Lower leg skin (tissue), 4 donors: Measurements from ENCODE around the gene NPAS3. TPM values are rescaled to one million over a fixed set of nuclear protein-coding genes. Genes with fewer than 3 reads are reported as not detected.

Source experiments
- DNase-seq, 2 donors: peaks; one replicate each; pipeline ENCODE4 v3.0.0-alpha.2; 2019; ENCODE audit warnings: low spot score in 2 of 2
- H3K4me3 ChIP-seq: fragments of 200-600 bp; sonication (generic); 2 replicates; pipeline ENCODE4 v1.5.1; 2017; ENCODE audit warnings: mild to moderate bottlenecking, low read depth; ENCODE audit not compliant: poor library complexity, severe bottlenecking
- POLR2A ChIP-seq, 2 donors: fragments of 450-650 bp; IDR thresholded peaks; one replicate each; pipeline ENCODE4 v1.6.1; 2016 to 2017; ENCODE audit warnings: antibody characterized with exemption in 2 of 2, mild to moderate bottlenecking in 1 of 2, moderate library complexity in 1 of 2
- WGBS, 2 donors: methylation state at CpG; one replicate each; pipeline ENCODE4 v1.1.5; 2018; 5-methylcytosine and 5-hydroxymethylcytosine counted together
- intact Hi-C: fragments of 100-400 bp; cut with DNase I; formaldehyde crosslinking; loops from one replicate; pipeline ENCODE4 v1.15.0; 2023; ENCODE audit warnings: low total_unique reads
- total RNA-seq, 4 donors: library from RNA; depleted of rRNA; stranded (reverse); fragments of >200 nt; gene quantifications; one replicate each; pipeline ENCODE4 v1.1.0, GENCODE V29; 2016
- TF ChIP-seq, protein P1 (sequence below), 3 donors: fragments of 450-650 bp; IDR thresholded peaks; one replicate each; pipeline ENCODE4 v1.5.1; 2016; ENCODE audit warnings: antibody characterized with exemption in 3 of 3, mild to moderate bottlenecking in 3 of 3, moderate library complexity in 2 of 3

The NPAS3 gene
- total RNA-seq, 4 donors from 2014 or later = 0.25 to 0.29 TPM; not detected in 2

DNA sequence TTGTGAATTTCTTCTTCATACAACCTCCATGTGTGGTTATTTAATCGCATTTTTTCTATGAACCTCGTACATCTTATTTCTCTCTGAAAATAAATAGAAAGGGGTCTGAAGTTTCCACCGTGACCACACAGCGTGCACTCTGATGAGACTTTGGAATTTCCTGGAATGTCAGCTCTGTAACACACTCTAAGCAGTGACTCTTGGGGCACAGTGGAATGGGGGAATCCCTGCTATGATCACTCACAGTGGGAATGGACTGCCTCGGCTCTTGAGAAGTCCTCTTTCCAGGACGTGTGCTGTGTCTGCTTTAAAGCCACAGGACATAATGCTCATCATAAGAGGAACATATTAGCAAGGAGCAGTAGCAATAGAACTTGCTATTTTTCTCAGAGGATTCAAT is 596.0 kb downstream of the NPAS3 start:
- WGBS, 2 donors = 75 to 81% methylated on average over 6 of the region's 6 CpGs
- TF ChIP-seq, protein P1, sequence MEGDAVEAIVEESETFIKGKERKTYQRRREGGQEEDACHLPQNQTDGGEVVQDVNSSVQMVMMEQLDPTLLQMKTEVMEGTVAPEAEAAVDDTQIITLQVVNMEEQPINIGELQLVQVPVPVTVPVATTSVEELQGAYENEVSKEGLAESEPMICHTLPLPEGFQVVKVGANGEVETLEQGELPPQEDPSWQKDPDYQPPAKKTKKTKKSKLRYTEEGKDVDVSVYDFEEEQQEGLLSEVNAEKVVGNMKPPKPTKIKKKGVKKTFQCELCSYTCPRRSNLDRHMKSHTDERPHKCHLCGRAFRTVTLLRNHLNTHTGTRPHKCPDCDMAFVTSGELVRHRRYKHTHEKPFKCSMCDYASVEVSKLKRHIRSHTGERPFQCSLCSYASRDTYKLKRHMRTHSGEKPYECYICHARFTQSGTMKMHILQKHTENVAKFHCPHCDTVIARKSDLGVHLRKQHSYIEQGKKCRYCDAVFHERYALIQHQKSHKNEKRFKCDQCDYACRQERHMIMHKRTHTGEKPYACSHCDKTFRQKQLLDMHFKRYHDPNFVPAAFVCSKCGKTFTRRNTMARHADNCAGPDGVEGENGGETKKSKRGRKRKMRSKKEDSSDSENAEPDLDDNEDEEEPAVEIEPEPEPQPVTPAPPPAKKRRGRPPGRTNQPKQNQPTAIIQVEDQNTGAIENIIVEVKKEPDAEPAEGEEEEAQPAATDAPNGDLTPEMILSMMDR (IDR thresholded peaks at IDR 0.05) = no peak
- TF ChIP-seq POLR2A (IDR thresholded peaks at IDR 0.05) = no peak
- H3K4me3 ChIP-seq = no peak overlapping the region
- intact Hi-C loops = no loop called here
- no peak for DNase-seq

DNA sequence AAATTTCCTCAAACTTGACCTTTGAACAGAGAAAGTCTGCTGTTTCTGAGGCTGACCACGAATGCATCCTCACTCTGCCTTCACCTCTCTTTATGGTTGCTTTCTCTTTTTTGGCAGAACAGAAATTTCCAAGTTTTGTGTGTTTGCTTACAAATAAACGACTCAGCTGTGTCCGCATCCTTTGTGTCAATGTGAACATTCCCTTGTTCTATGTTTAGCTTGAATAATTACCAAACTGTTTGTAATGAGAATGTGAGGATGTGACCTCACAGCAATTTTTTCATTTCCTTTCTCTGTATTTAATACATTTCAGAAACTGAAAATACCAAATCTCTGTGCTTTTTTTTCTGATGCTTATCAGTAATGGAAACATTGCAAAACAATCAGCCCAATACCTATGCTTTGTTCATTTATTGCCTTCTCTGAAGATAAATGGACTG is 601.3 kb downstream of the NPAS3 start:
- intact Hi-C loops = no loop called here
- WGBS, 2 donors = 66 to 68% methylated on average over 3 of the region's 3 CpGs
- H3K4me3 ChIP-seq = no peak overlapping the region
- DNase-seq = no peak
- TF ChIP-seq POLR2A (IDR thresholded peaks at IDR 0.05) = no peak
- TF ChIP-seq, protein P1 (IDR thresholded peaks at IDR 0.05) = no peak

DNA sequence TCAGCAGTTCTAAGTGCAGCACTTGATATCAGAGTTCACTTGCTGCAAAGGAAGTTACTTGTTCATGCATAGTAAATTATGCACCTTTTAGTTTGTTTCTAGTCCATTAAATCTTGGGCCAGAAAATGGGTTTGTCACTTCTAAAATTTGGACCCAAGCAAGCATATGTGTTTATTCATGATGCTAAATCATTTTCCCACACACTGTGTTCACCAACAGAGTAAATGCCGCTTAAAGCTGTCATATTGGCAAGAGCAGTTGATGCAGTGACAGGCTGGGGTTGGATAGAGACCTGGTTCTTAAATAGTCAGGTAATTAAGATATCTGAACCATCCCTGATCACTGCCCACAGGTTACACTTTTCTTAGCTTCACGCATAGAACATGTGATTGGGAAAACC is 602.5 kb downstream of the NPAS3 start:
- no peak for TF ChIP-seq POLR2A (IDR thresholded peaks at IDR 0.05)
- TF ChIP-seq, protein P1 (IDR thresholded peaks at IDR 0.05) = no peak
- intact Hi-C loops = no loop called here
- 92 to 93% methylated on average over 2 of the region's 2 CpGs for WGBS, 2 donors
- no peak overlapping the region for H3K4me3 ChIP-seq
- no peak for DNase-seq

DNA sequence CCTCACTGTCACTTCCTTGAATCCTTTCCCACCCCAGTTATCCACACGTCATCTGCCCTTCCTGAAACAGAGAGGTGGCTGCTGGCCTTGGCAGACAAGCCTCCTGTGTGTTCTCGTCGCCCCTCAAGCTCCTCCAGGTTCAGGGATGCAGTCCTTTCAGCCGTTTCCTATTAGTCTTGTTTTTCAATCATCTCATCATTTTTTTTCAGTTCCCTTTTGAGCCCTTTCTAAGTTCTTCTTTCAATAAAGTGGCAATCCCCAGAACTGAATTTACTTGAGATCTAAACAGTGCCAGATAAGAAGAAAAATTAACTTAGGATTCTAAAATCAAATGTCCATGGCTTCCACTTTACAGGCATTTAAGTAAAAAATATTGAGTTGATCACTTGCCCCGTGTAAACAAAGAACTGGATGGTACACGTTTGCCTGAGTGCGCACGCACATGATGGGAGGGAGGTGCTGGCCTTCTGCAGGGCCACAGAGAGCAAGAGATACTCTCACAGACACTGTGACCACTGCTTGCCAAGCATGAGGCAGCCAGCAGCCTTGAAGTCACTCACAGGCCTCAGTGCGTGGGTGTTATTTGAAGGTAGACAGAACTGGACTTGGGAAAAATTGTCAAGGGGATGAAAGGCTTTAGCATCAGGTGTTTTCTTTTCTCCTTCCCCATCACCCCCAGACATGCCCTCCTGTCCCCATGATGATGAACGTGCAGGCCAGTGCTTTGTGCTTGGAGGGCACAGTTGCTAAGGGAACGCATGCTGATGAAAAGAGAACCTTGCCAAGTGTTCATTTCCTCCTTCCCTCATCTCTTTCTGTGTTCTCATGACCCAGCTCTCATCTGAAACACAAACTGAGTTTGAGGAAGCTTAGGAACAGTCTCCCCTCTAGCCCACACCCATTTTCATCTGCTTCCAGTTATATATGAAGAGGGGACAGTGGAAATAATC is 603.9 kb downstream of the NPAS3 start:
- no peak for DNase-seq
- H3K4me3 ChIP-seq = no peak overlapping the region
- intact Hi-C loops = no loop called here
- WGBS, 2 donors = 68 to 74% methylated on average over 11 of the region's 11 CpGs
- no peak for TF ChIP-seq POLR2A (IDR thresholded peaks at IDR 0.05)
- TF ChIP-seq, protein P1 (IDR thresholded peaks at IDR 0.05) = no peak

DNA sequence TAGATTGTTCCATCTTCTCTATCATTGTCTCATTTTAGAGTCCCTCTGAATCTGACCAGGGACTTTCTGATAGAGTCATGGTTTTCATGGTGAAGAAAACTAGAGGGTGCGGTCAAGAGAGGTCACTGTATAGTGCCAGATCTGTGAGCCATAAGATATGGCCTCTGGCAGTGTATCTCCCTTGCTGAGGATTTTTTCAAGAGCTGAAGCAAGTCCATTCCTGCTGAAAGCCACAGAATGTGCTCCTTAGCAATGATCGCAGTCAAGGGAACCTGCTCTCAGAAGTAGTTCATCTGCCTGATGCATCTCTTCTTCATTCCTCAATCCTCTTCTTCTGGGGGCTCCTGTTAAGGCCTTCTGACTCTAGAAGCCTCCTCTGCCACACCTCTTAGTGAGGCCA is 607.0 kb downstream of the NPAS3 start:
- TF ChIP-seq, protein P1 (IDR thresholded peaks at IDR 0.05) = no peak
- no peak for TF ChIP-seq POLR2A (IDR thresholded peaks at IDR 0.05)
- 63 to 82% methylated on average over 2 of the region's 2 CpGs for WGBS, 2 donors
- no peak overlapping the region for H3K4me3 ChIP-seq
- DNase-seq = no peak
- intact Hi-C loops = no loop called here
